Upper lobe of left lung (tissue), 4 donors: ENCODE data around the gene MLPH.

ENCODE experiments used
- EP300 ChIP-seq, 4 donors: sonication (generic); formaldehyde crosslinking; IDR thresholded peaks; one replicate each; pipeline ENCODE4 v1.5.1; 2017; ENCODE audit warnings: antibody characterized with exemption in 4 of 4, control low read depth in 2 of 4
- POLR2A ChIP-seq, 4 donors: fragments of 450-650 bp; IDR thresholded peaks; one replicate each; pipeline ENCODE4 v1.5.1; 2016 to 2017; ENCODE audit warnings: antibody characterized with exemption in 4 of 4, mild to moderate bottlenecking in 2 of 4
- TF ChIP-seq, protein P1 (sequence below), 6 experiments: fragments of 450-650 bp in 4 of 6; fragments of 200-600 bp in 2 of 6; sonication (generic) in 2 of 6; IDR thresholded peaks; one replicate each; pipeline ENCODE4 v1.5.1; 2016 to 2019; ENCODE audit warnings: antibody characterized with exemption in 6 of 6

DNA sequence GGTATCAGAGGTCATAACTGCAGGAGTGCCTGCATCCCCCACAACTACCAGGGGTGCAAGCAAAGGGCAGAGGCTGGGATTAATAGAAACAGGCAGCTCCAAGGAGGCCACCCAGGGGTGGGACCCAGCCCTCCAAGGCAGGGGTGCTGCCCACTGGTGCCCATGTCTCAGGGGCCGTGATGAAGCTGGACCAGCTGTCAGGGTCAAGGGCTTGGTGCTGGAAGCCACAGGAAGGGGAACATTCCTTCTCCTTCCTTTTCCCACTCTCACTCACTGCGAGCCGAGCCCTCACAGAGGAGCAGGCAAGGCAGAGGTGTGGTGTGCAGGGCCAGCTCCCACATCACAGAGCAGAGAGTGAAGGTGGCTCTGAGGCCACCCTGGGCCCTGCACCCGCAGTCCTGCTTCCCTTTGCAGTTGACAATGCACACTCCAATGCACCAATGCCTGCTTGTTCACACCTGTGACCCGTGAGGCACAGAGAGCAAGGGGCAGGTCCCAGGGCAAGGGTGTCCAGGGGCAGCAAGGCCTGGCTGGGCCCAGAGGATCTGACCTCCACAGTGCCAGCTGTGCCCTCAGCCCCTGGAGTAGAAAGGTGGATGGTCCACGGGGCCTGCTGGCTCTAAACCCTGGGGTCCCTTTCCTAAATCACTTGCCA is 28.7 kb downstream of the MLPH start:
- TF ChIP-seq, protein P1, sequence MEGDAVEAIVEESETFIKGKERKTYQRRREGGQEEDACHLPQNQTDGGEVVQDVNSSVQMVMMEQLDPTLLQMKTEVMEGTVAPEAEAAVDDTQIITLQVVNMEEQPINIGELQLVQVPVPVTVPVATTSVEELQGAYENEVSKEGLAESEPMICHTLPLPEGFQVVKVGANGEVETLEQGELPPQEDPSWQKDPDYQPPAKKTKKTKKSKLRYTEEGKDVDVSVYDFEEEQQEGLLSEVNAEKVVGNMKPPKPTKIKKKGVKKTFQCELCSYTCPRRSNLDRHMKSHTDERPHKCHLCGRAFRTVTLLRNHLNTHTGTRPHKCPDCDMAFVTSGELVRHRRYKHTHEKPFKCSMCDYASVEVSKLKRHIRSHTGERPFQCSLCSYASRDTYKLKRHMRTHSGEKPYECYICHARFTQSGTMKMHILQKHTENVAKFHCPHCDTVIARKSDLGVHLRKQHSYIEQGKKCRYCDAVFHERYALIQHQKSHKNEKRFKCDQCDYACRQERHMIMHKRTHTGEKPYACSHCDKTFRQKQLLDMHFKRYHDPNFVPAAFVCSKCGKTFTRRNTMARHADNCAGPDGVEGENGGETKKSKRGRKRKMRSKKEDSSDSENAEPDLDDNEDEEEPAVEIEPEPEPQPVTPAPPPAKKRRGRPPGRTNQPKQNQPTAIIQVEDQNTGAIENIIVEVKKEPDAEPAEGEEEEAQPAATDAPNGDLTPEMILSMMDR (IDR thresholded peaks at IDR 0.05), result no peak
- TF ChIP-seq POLR2A (IDR thresholded peaks at IDR 0.05) (no peak), EP300 (IDR thresholded peaks at IDR 0.05) (no peak)
